K562 (cell line): Measurements from ENCODE around the gene MAP10. TPM values are rescaled to one million over a fixed set of nuclear protein-coding genes. Genes with fewer than 3 reads are reported as not detected.

ENCODE experiments used
- BRCA1 ChIP-seq, 2 experiments: fragments of 450-650 bp in 1 of 2; sonication (generic) in 1 of 2; formaldehyde crosslinking in 1 of 2; IDR thresholded peaks; 2 replicates each; pipeline versions ENCODE4 v1.5.0 to v1.6.1; 2017 to 2020; ENCODE audit warnings: mild to moderate bottlenecking in 1 of 2, missing genetic modification reagents in 1 of 2
- ETS1 ChIP-seq: conservative IDR thresholded peaks from 2 replicates; pipeline ENCODE4 v1.6.1; 2011; ENCODE audit warnings: low read depth, mild to moderate bottlenecking, low read length; ENCODE audit not compliant: control insufficient read depth
- ETV6 ChIP-seq, 3 experiments: fragments of 150-350 bp in 1 of 3; sonication (generic) in 1 of 3; formaldehyde crosslinking in 1 of 3; IDR thresholded peaks; 2 replicates each; pipeline versions ENCODE4 v1.6.1 to v1.8.0; 2014 to 2022; ENCODE audit warnings: borderline replicate concordance in 2 of 3, low read depth in 2 of 3, antibody characterized with exemption in 1 of 3, low read length in 1 of 3, mild to moderate bottlenecking in 1 of 3, missing genetic modification reagents in 1 of 3
- KLF10 ChIP-seq: fragments of 250-450 bp; sonication (Bioruptor Pico); IDR thresholded peaks from 2 replicates; pipeline ENCODE4 v1.6.1; 2021; ENCODE audit warnings: matching md5 sums
- MLLT1 ChIP-seq, 2 experiments: fragments of 450-650 bp; IDR thresholded peaks; 2 replicates each; pipeline ENCODE4 v1.6.1; 2016
- MYC ChIP-seq, 2 experiments: fragments of 250-450 bp in 1 of 2; sonication (Bioruptor Pico) in 1 of 2; IDR thresholded peaks; 2 replicates each; pipeline versions ENCODE4 v1.5.1 to v1.6.1; 2012 to 2021; ENCODE audit warnings: low read depth in 2 of 2, borderline replicate concordance in 1 of 2, improper control_type of control experiment in 1 of 2, low read length in 1 of 2, mild to moderate bottlenecking in 1 of 2, moderate library complexity in 1 of 2
- NR2C1 ChIP-seq, 2 experiments: fragments of 450-650 bp; IDR thresholded peaks; 2 replicates each; pipeline ENCODE4 v1.6.1; 2017; ENCODE audit warnings: mild to moderate bottlenecking in 2 of 2, antibody characterized with exemption in 1 of 2, inconsistent platforms in 1 of 2, missing compliant biosample characterization in 1 of 2, missing genetic modification characterization in 1 of 2
- RAD51 ChIP-seq: fragments of 450-650 bp; IDR thresholded peaks from 2 replicates; pipeline ENCODE4 v1.7.1; 2016; ENCODE audit warnings: low read depth, mild to moderate bottlenecking, borderline replicate concordance
- ZNF143 ChIP-seq: sonication (generic); formaldehyde crosslinking; IDR thresholded peaks from 2 replicates; pipeline ENCODE4 v1.9.0; 2022; ENCODE audit warnings: mild to moderate bottlenecking, missing genetic modification reagents
- ZNF280B ChIP-seq: fragments of 250-450 bp; sonication (Bioruptor Pico); IDR thresholded peaks from 2 replicates; pipeline ENCODE4 v1.5.1; 2021; ENCODE audit warnings: mild to moderate bottlenecking
- ZNF384 ChIP-seq: IDR thresholded peaks from 2 replicates; pipeline ENCODE4 v1.6.1; 2012; ENCODE audit warnings: low read depth, low read length, improper control_type of control experiment
- ZNF561 ChIP-seq: fragments of 450-650 bp; formaldehyde crosslinking; conservative IDR thresholded peaks from 2 replicates; pipeline ENCODE4 v1.4.0; 2020; ENCODE audit warnings: mild to moderate bottlenecking, moderate library complexity
- ZNF589 ChIP-seq: fragments of 200-800 bp; sonication (Bioruptor generic); IDR thresholded peaks from 2 replicates; pipeline ENCODE4 v1.6.1; 2016; ENCODE audit warnings: low read depth, missing genetic modification characterization, missing compliant biosample characterization
- polyA plus RNA-seq, 8 experiments: library from polyadenylated mRNA; depleted of rRNA in 4 of 8; stranded (reverse) in 5 of 8; unstranded in 3 of 8; fragments of >200 nt; fragmentation: Nextera tagmentation in 2 of 8; fragmentation: Illumina TruSeq in 1 of 8; extraction: Ambion mirVana in 2 of 8; extraction: Trizol in 1 of 8; gene quantifications; 2 replicates each; pipeline versions ENCODE4 v1.2.1 to v1.2.3, GENCODE V29; 2011 to 2014; ENCODE audit warnings: inconsistent platforms in 1 of 8, missing spikeins in 1 of 8
- total RNA-seq, 7 experiments: library from RNA; depleted of rRNA in 6 of 7; stranded (reverse); fragments of >200 nt in 6 of 7; fragmentation: Illumina TruSeq in 2 of 7; extraction: Trizol in 2 of 7; gene quantifications; 2 replicates each; pipeline versions ENCODE4 v1.2.1 to v1.2.3, GENCODE V29; 2011 to 2021; ENCODE audit warnings: low replicate concordance in 1 of 7
- TF ChIP-seq, protein P1 (sequence below), 2 experiments: fragments of 450-650 bp in 1 of 2; sonication (generic) in 1 of 2; formaldehyde crosslinking in 1 of 2; IDR thresholded peaks in 1 of 2; conservative IDR thresholded peaks in 1 of 2; 2 replicates each; pipeline versions ENCODE4 v1.6.1 to v1.8.1; 2016 to 2023; ENCODE audit warnings: mild to moderate bottlenecking in 2 of 2, moderate library complexity in 2 of 2, inconsistent platforms in 1 of 2, missing genetic modification reagents in 1 of 2

The MAP10 gene
- total and polyA plus RNA-seq, 9 of the 15 experiments (the other 6 are each of a cell fraction or from before 2014, with no cell fraction given), result 0.11 to 0.98 (median 0.69) TPM

GRCh38 chr1:232805269-232806185 is at the start of gene MAP10 (continued):
- TF ChIP-seq ZNF143 (CRISPR knock-in tag), result no peak
- no peak for TF ChIP-seq MLLT1 (IDR thresholded peaks at IDR 0.05)
- TF ChIP-seq ZNF589 (CRISPR knock-in tag), result no peak
- TF ChIP-seq ETV6 (IDR thresholded peaks at IDR 0.05; ENCODE audit: borderline replicate concordance in 1 of 2, low read depth in 2 of 2, low read length in 1 of 2), result no peak
- TF ChIP-seq ETV6 (CRISPR knock-in tag; IDR thresholded peaks at IDR 0.05; ENCODE audit: borderline replicate concordance), result no peak
- TF ChIP-seq KLF10 (CRISPR knock-in tag), result no peak
- TF ChIP-seq, protein P1, sequence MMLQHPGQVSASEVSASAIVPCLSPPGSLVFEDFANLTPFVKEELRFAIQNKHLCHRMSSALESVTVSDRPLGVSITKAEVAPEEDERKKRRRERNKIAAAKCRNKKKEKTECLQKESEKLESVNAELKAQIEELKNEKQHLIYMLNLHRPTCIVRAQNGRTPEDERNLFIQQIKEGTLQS (IDR thresholded peaks at IDR 0.05), result no peak
- TF ChIP-seq, protein P1 (CRISPR knock-in tag; conservative IDR thresholded peaks at IDR 0.05), result no peak
- peak; percentile 42; the same call in 1 of the 2 replicates for TF ChIP-seq MYC (IDR thresholded peaks at IDR 0.05; ENCODE audit: low read depth, low read length)
- no peak for TF ChIP-seq MYC (CRISPR knock-in tag; IDR thresholded peaks at IDR 0.05; ENCODE audit: borderline replicate concordance, low read depth)
- no peak for TF ChIP-seq RAD51
- TF ChIP-seq ZNF280B (CRISPR knock-in tag), result no peak
- no peak for TF ChIP-seq ZNF384
- TF ChIP-seq ZNF561 (CRISPR knock-in tag), result no peak
- no peak for TF ChIP-seq BRCA1 (IDR thresholded peaks at IDR 0.05)
- 0 out of 2 replicates have a peak, but pooled peaks have one; percentile 31 for TF ChIP-seq BRCA1 (CRISPR knock-in tag; IDR thresholded peaks at IDR 0.05)
- no peak for TF ChIP-seq NR2C1 (IDR thresholded peaks at IDR 0.05)
- TF ChIP-seq NR2C1 (tag; IDR thresholded peaks at IDR 0.05), result no peak
- no peak for TF ChIP-seq ETS1
